Measurements from ENCODE around the gene ZWILCH.

The ZWILCH gene

DNA sequence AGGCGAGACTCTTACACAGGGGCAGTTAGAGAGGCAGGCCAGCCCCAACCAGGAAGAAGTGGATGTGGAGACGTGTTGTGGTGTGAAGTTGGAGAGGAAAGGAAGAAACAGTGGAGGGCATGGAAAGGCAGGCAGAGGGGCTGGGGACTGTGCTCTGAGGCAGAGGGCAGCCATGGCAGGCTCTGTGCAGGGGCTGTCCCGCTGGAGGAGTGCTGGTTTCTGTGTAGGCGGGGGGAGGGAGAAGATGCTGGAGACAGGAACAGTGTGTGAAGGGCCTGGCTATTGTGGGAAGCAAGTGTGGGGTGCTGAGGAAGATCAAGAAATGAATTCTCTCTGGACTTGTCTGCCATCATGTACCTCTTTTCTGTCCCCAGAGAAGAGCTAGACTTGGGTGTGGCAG is 28.6 kb upstream of the ZWILCH start:
- no peak for TF ChIP-seq EZH2 (IDR thresholded peaks at IDR 0.05; ENCODE audit: borderline replicate concordance, low read depth, low read length, severe bottlenecking)
- TF ChIP-seq, protein P1, sequence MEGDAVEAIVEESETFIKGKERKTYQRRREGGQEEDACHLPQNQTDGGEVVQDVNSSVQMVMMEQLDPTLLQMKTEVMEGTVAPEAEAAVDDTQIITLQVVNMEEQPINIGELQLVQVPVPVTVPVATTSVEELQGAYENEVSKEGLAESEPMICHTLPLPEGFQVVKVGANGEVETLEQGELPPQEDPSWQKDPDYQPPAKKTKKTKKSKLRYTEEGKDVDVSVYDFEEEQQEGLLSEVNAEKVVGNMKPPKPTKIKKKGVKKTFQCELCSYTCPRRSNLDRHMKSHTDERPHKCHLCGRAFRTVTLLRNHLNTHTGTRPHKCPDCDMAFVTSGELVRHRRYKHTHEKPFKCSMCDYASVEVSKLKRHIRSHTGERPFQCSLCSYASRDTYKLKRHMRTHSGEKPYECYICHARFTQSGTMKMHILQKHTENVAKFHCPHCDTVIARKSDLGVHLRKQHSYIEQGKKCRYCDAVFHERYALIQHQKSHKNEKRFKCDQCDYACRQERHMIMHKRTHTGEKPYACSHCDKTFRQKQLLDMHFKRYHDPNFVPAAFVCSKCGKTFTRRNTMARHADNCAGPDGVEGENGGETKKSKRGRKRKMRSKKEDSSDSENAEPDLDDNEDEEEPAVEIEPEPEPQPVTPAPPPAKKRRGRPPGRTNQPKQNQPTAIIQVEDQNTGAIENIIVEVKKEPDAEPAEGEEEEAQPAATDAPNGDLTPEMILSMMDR (IDR thresholded peaks at IDR 0.05; ENCODE audit: borderline replicate concordance, extremely low read depth, low read length, poor library complexity, severe bottlenecking) = no peak
- Histone ChIP-seq H3K9me3 (ENCODE audit: insufficient read depth, low read length, severe bottlenecking) (no peaks in the 10 kb centered on the region), H3K9ac (ENCODE audit: low read depth, low read length) (no peak overlapping the region), H3K27me3 (ENCODE audit: insufficient read depth, low read length, poor library complexity) (no peaks in the 10 kb centered on the region), H3K36me3 (ENCODE audit: insufficient read depth, low read length) (peaks cover 17% of the 10 kb centered on the region), H3K27ac (ENCODE audit: low read length) (no peak overlapping the region), H4K20me1 (ENCODE audit: insufficient read depth, low read length) (peaks cover 14% of the 10 kb centered on the region; the same call in 1 of the 2 replicates), H3K4me2 (ENCODE audit: insufficient read depth, low read length) (no peak overlapping the region), H3K4me1 (ENCODE audit: insufficient read depth, low read length) (no peaks in the 10 kb centered on the region), H2AFZ (ENCODE audit: low read depth, low read length) (no peak overlapping the region), H3K79me2 (ENCODE audit: insufficient read depth, low read length) (peaks cover 9% of the 10 kb centered on the region), H3K4me3 (ENCODE audit: low read depth in 1 of 2, low read length in 2 of 2) (no peak overlapping the region)
- no peak for ATAC-seq (ENCODE audit: insufficient read depth, low read depth)
- no peak for DNase-seq

DNA sequence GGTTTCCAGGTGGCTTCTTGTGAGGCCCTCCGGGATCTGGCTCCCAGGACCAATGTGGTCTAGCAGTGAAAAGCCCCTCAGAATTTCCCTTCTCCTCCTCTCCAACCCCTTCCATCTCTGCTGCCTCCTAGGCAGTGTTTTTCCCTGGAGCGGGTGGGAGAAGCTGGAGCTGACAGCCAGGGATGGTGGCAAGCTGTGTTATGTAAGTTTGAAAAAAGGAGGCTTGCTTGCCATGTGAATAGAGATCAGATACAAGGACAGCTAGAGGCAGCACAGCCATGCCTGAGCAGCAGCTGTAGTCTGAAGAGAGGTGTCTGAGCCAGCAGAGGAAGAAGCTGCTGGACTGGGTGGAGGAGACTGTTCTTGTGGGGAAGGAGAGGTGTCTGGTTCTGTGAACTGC is 28.1 kb upstream of the ZWILCH start:
- Histone ChIP-seq H2AFZ (ENCODE audit: low read depth, low read length) (no peak overlapping the region), H3K9ac (ENCODE audit: low read depth, low read length) (no peak overlapping the region), H3K4me3 (ENCODE audit: low read depth in 1 of 2, low read length in 2 of 2) (no peak overlapping the region), H3K27me3 (ENCODE audit: insufficient read depth, low read length, poor library complexity) (no peaks in the 10 kb centered on the region), H3K79me2 (ENCODE audit: insufficient read depth, low read length) (peaks cover 12% of the 10 kb centered on the region), H3K4me2 (ENCODE audit: insufficient read depth, low read length) (no peak overlapping the region), H4K20me1 (ENCODE audit: insufficient read depth, low read length) (peaks cover 14% of the 10 kb centered on the region; the same call in 1 of the 2 replicates), H3K27ac (ENCODE audit: low read length) (no peak overlapping the region), H3K36me3 (ENCODE audit: insufficient read depth, low read length) (peaks cover 21% of the 10 kb centered on the region), H3K4me1 (ENCODE audit: insufficient read depth, low read length) (no peaks in the 10 kb centered on the region), H3K9me3 (ENCODE audit: insufficient read depth, low read length, severe bottlenecking) (no peaks in the 10 kb centered on the region)
- TF ChIP-seq, protein P1 (IDR thresholded peaks at IDR 0.05; ENCODE audit: borderline replicate concordance, extremely low read depth, low read length, poor library complexity, severe bottlenecking) = no peak
- no peak for TF ChIP-seq EZH2 (IDR thresholded peaks at IDR 0.05; ENCODE audit: borderline replicate concordance, low read depth, low read length, severe bottlenecking)
- ATAC-seq (ENCODE audit: insufficient read depth, low read depth) (no peak), DNase-seq (no peak)

DNA sequence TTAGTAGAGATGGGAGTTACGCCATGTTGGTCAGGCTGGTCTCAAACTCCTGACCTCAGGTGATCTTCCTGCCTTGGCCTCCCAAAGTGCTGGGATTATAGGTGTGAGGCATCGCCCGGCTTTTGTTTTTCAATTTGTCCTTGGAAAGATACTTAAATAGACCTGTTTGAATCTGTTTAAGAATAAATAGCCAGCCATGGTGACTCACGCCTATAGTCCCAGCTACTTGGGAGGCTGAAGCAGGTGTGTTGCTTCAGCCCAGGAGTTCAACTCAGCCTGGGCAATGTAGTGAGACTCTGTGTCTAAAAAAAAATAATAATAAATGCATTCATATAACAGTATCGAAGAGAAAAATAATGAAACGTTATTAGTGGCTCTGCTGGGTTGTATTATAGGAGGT is 24.9 kb upstream of the ZWILCH start:
- H3K9ac ChIP-seq (ENCODE audit: low read depth, low read length) = no peak overlapping the region
- no peaks in the 10 kb centered on the region for H3K4me1 ChIP-seq (ENCODE audit: insufficient read depth, low read length)
- no peak overlapping the region for H2AFZ ChIP-seq (ENCODE audit: low read depth, low read length)
- no peak overlapping the region for H3K4me2 ChIP-seq (ENCODE audit: insufficient read depth, low read length)
- no peaks in the 10 kb centered on the region for H3K9me3 ChIP-seq (ENCODE audit: insufficient read depth, low read length, severe bottlenecking)
- H3K27me3 ChIP-seq (ENCODE audit: insufficient read depth, low read length, poor library complexity) = no peaks in the 10 kb centered on the region
- no peak for TF ChIP-seq EZH2 (IDR thresholded peaks at IDR 0.05; ENCODE audit: borderline replicate concordance, low read depth, low read length, severe bottlenecking)
- TF ChIP-seq, protein P1 (IDR thresholded peaks at IDR 0.05; ENCODE audit: borderline replicate concordance, extremely low read depth, low read length, poor library complexity, severe bottlenecking) = no peak
- ATAC-seq (ENCODE audit: insufficient read depth, low read depth) (no peak), DNase-seq (no peak)
- H3K36me3 ChIP-seq (ENCODE audit: insufficient read depth, low read length) = peaks cover 45% of the 10 kb centered on the region
- H3K79me2 ChIP-seq (ENCODE audit: insufficient read depth, low read length) = peaks cover 23% of the 10 kb centered on the region
- no peak overlapping the region for H3K27ac ChIP-seq (ENCODE audit: low read length)
- no peak overlapping the region for H3K4me3 ChIP-seq (ENCODE audit: low read depth in 1 of 2, low read length in 2 of 2)
- peaks cover 19% of the 10 kb centered on the region; the same call in 1 of the 2 replicates for H4K20me1 ChIP-seq (ENCODE audit: insufficient read depth, low read length)
